OCI-LY1 (cell line): ENCODE results near the gene COLEC12.

Experiments used
- H2AFZ ChIP-seq: fragments of 200-600 bp; sonication (generic), shearing (Covaris generic); 2 replicates; pipeline ENCODE4 v1.6.0; 2014; ENCODE audit warnings: antibody characterized with exemption, mild to moderate bottlenecking, low read length
- H3F3A ChIP-seq: fragments of 200-600 bp; sonication (generic), shearing (Covaris generic); 2 replicates; pipeline ENCODE4 v1.6.0; 2014; ENCODE audit warnings: mild to moderate bottlenecking, antibody characterized with exemption, low read length, moderate library complexity; ENCODE audit not compliant: insufficient read depth
- H3K27ac ChIP-seq: fragments of 200-600 bp; sonication (generic); 2 replicates; pipeline ENCODE4 v1.5.1; 2014; ENCODE audit warnings: low read length, mixed run types, mild to moderate bottlenecking, low read depth; ENCODE audit not compliant: poor library complexity, severe bottlenecking
- H3K27me3 ChIP-seq: fragments of 200-600 bp; sonication (generic); 2 replicates; pipeline ENCODE4 v1.6.0; 2014; ENCODE audit warnings: antibody characterized with exemption, mild to moderate bottlenecking, low read length, moderate library complexity; ENCODE audit not compliant: insufficient read depth
- H3K36me3 ChIP-seq: fragments of 200-600 bp; sonication (generic); 2 replicates; pipeline ENCODE4 v1.6.1; 2014; ENCODE audit warnings: mild to moderate bottlenecking, antibody characterized with exemption, low read length, moderate library complexity, mixed read lengths; ENCODE audit not compliant: insufficient read depth
- H3K4me1 ChIP-seq: fragments of 200-600 bp; sonication (generic); 2 replicates; pipeline ENCODE4 v1.5.1; 2014; ENCODE audit warnings: mild to moderate bottlenecking, low read length, moderate library complexity; ENCODE audit not compliant: insufficient read depth, severe bottlenecking
- H3K4me2 ChIP-seq: fragments of 200-600 bp; sonication (generic), shearing (Covaris generic); 2 replicates; pipeline ENCODE4 v1.6.1; 2014; ENCODE audit warnings: low read length
- H3K4me3 ChIP-seq: fragments of 200-600 bp; sonication (generic); 2 replicates; pipeline ENCODE4 v1.5.1; 2014; ENCODE audit warnings: low read length, low read depth, mild to moderate bottlenecking, mixed read lengths; ENCODE audit not compliant: poor library complexity, severe bottlenecking
- H3K79me2 ChIP-seq: fragments of 200-600 bp; shearing (Covaris generic); 2 replicates; pipeline ENCODE4 v1.6.1; 2016; ENCODE audit warnings: mixed run types, low read length, mixed read lengths; ENCODE audit not compliant: insufficient read depth
- H3K9ac ChIP-seq: fragments of 200-600 bp; sonication (generic), shearing (Covaris generic); 2 replicates; pipeline ENCODE4 v1.6.1; 2014; ENCODE audit warnings: mild to moderate bottlenecking, low read length, mixed read lengths
- H3K9me2 ChIP-seq: fragments of 200-600 bp; sonication (generic), shearing (Covaris generic); 2 replicates; pipeline ENCODE4 v1.6.1; 2014; ENCODE audit warnings: low read depth, mild to moderate bottlenecking, low read length, mixed read lengths
- H3K9me3 ChIP-seq: fragments of 200-600 bp; shearing (Covaris generic); 2 replicates; pipeline ENCODE4 v1.6.1; 2014; ENCODE audit warnings: low read length, mixed read lengths
- H4K20me1 ChIP-seq: fragments of 200-600 bp; sonication (generic), shearing (Covaris generic); 2 replicates; pipeline ENCODE4 v1.6.0; 2016; ENCODE audit warnings: mild to moderate bottlenecking, low read length; ENCODE audit not compliant: insufficient read depth
- CTCF ChIP-seq: fragments of 200-600 bp; sonication (generic), shearing (Covaris generic); IDR thresholded peaks from 2 replicates; pipeline ENCODE4 v1.5.1; 2017; ENCODE audit warnings: mild to moderate bottlenecking, antibody characterized with exemption, low read length, moderate library complexity, mixed read lengths
- EZH2 ChIP-seq: fragments of 200-600 bp; sonication (generic), shearing (Covaris generic); IDR thresholded peaks from 2 replicates; pipeline ENCODE4 v1.8.0; 2017; ENCODE audit warnings: borderline replicate concordance, mixed run types, mild to moderate bottlenecking, antibody characterized with exemption, low read length, moderate library complexity, mixed read lengths

The COLEC12 gene

GRCh38 chr18:433960-434359 lies 66.5 kb downstream of the COLEC12 start:
- H3K9me3 ChIP-seq: no peaks in the 10 kb centered on the region
- H3K9me2 ChIP-seq: no peaks in the 10 kb centered on the region
- no peak overlapping the region for H3K27ac ChIP-seq
- no peak overlapping the region for H3K9ac ChIP-seq
- H3K4me3 ChIP-seq: no peak overlapping the region
- no peak overlapping the region for H3K4me2 ChIP-seq
- no peaks in the 10 kb centered on the region for H3K4me1 ChIP-seq
- no peaks in the 10 kb centered on the region for H3K27me3 ChIP-seq
- TF ChIP-seq EZH2 (no peak), CTCF (no peak)
- no peaks in the 10 kb centered on the region for H3K36me3 ChIP-seq
- no peaks in the 10 kb centered on the region for H3F3A ChIP-seq
- no peak overlapping the region for H2AFZ ChIP-seq
- no peaks in the 10 kb centered on the region for H3K79me2 ChIP-seq
- no peaks in the 10 kb centered on the region for H4K20me1 ChIP-seq

- Histone ChIP-seq H3K27ac (no peak overlapping the region), H3K9me2 (no peaks in the 10 kb centered on the region), H3K4me1 (no peaks in the 10 kb centered on the region), H3K36me3 (no peaks in the 10 kb centered on the region), H3K27me3 (no peaks in the 10 kb centered on the region), H3F3A (no peaks in the 10 kb centered on the region), H3K4me2 (no peak overlapping the region), H3K4me3 (no peak overlapping the region), H3K9me3 (no peaks in the 10 kb centered on the region), H4K20me1 (no peaks in the 10 kb centered on the region), H3K79me2 (no peaks in the 10 kb centered on the region), H3K9ac (no peak overlapping the region), H2AFZ (no peak overlapping the region)
- no peak for TF ChIP-seq EZH2
- no peak for TF ChIP-seq CTCF
These were observed 67.2 kb downstream of the COLEC12 start for GRCh38 chr18:433298-433697.

- Histone ChIP-seq H3K9ac (no peak overlapping the region), H3K79me2 (no peaks in the 10 kb centered on the region), H3K9me2 (no peaks in the 10 kb centered on the region), H3K9me3 (no peaks in the 10 kb centered on the region), H2AFZ (no peak overlapping the region), H3K4me3 (no peak overlapping the region), H3K4me2 (no peak overlapping the region), H3K27ac (no peak overlapping the region), H3K27me3 (no peaks in the 10 kb centered on the region), H3F3A (no peaks in the 10 kb centered on the region), H4K20me1 (no peaks in the 10 kb centered on the region), H3K36me3 (no peaks in the 10 kb centered on the region), H3K4me1 (no peaks in the 10 kb centered on the region)
- TF ChIP-seq CTCF (no peak), EZH2 (no peak)
These were observed 67.7 kb downstream of the COLEC12 start for GRCh38 chr18:432791-433190.
